ENCODE measurements around the gene TMEM60.

TMEM60 gene

GRCh38 chr7:77770316-77770715, 27.9 kb downstream of the TMEM60 start:
- DNase-seq, result no peak

GRCh38 chr7:77766801-77767605, 31.2 kb downstream of the TMEM60 start:
- no peak for DNase-seq

- no peak for DNase-seq
Observed at GRCh38 chr7:77765906-77766800, 32.1 kb downstream of the TMEM60 start.

GRCh38 chr7:77765481-77765880, 32.8 kb downstream of the TMEM60 start:
- no peak for DNase-seq

- DNase-seq, result no peak
Observed at GRCh38 chr7:77760809-77761453, 37.3 kb downstream of the TMEM60 start.

- DNase-seq, result peak in 1 of 2 experiments; percentile 77
Observed at GRCh38 chr7:77759294-77759889, 38.8 kb downstream of the TMEM60 start.

GRCh38 chr7:77757589-77757988, 40.6 kb downstream of the TMEM60 start:
- peak in 1 of 2 experiments; percentile 47 for DNase-seq

GRCh38 chr7:77753173-77753572, 45.1 kb downstream of the TMEM60 start:
- DNase-seq, result no peak

GRCh38 chr7:77752016-77752415, 46.2 kb downstream of the TMEM60 start:
- no peak for DNase-seq

- DNase-seq, result no peak
Observed at GRCh38 chr7:77747718-77748117, 50.5 kb downstream of the TMEM60 start.

GRCh38 chr7:77747178-77747577, 51.1 kb downstream of the TMEM60 start:
- DNase-seq, result peak in 1 of 2 experiments; percentile 13

- no peak for DNase-seq
Observed at GRCh38 chr7:77746824-77747165, 51.4 kb downstream of the TMEM60 start.

- DNase-seq, result no peak
Observed at GRCh38 chr7:77746164-77746823, 51.9 kb downstream of the TMEM60 start.

- no peak for DNase-seq
Observed at GRCh38 chr7:77745746-77746145, 52.5 kb downstream of the TMEM60 start.

All from NCI-H526 (cell line).